GM21723 (cell line): ENCODE results near the gene MRPL48.

Experiments used
- ATAC-seq: cut with Tn5 transposase; IDR thresholded peaks from one replicate; pipeline ENCODE4 v1.9.1; 2021; ENCODE audit warnings: mild to moderate bottlenecking, moderate library complexity; ENCODE audit not compliant: unreplicated experiment

MRPL48 gene

DNA sequence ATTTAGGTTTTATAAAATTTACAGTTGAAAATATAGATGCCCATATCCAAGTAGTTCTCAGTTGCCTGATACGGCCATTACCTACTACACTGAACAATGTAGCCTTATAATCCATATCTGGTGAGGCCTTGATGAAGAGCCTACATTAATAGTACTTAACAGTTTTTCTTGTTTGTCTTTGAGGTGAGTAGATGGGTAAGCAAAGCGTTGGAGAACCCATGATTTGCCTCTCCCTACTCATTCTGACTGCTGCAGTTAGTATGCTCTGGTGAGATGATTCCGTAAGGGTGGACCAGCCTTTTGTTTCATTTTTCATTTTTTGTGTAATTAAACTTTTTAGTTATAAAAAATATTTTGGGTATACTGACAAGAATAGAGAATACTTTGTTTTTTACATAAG, 100.6 kb downstream of the MRPL48 start:
- ATAC-seq: no peak

- ATAC-seq: no peak
Observed at GRCh38 chr11:73889019-73889418, 101.3 kb downstream of the MRPL48 start.

- no peak for ATAC-seq
Observed at GRCh38 chr11:73889536-73889935, 101.9 kb downstream of the MRPL48 start.

GRCh38 chr11:73893041-73893440, 105.4 kb downstream of the MRPL48 start:
- no peak for ATAC-seq

DNA sequence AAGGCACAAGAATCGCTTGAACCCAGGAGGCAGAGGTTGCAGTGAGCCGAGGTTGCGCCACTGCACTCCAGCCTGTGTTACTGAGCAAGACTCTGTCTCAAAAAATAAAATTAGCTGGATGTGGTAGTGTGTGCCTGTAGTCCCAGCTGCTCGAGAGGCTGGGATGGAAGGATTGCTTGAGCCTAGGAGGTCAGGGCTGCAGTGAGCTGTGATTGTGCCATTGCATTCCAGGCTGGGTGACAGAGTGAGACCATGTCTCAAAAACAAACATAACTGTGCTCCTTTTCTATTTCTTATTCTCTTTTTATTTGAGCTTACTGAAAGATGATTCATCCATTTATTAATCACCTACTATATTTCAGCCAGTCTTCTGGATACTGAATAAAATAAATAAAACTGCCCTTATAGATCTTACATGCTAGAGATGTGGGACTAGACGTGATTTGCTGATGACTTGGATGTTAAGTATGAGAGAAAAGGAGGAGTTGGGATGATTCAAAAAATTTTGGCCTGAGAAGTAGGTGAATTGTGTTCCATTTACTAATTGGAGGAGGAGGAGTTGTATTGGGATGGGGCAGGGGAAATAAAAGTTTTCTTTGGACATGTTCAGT, 107.2 kb downstream of the MRPL48 start:
- ATAC-seq: no peak

GRCh38 chr11:73902303-73902702, 114.6 kb downstream of the MRPL48 start:
- no peak for ATAC-seq

DNA sequence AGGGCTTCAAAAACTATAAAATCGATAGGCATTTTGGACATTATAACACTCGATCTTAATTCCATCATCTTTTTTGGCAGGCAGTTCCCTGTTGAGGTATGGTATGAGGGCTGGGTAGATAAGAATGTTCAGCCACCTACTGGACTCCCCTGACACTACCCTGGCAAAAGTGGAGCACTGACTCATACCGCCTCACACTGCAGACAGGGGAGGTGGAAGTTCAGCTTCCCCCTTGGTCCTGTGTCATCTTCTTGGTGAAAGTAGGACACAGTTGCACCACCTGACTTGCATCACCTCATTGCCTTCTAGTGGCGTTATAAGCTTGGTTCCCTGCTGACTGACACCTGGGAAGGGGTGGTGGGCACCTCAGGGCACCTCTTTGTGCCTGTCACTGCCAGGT, 119.5 kb downstream of the MRPL48 start:
- ATAC-seq: no peak

- ATAC-seq: no peak
Observed at GRCh38 chr11:73912026-73912425, 124.4 kb downstream of the MRPL48 start.

DNA sequence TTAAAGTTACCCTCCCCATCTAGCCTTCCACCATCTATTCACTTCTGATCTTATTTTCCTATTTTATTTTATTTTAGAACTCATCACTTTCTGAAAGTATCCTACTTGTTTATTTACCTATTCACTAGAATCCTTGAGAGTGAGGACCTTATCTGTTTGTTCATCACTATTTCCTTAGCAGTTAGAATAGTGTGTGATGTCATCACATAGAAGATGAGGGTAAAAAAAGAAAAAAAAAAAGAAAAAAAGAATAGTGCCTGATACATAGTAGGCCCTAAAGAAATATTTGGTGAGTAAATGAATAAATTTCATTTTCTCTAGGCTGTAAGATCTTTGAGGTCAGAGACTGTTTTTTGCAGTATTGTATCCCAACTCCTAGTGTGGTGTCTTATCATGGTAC, 125.8 kb downstream of the MRPL48 start:
- ATAC-seq: no peak

- no peak for ATAC-seq
Observed at GRCh38 chr11:73914284-73914683, 126.6 kb downstream of the MRPL48 start.
